GM12892 (cell line): ENCODE data around the gene ZNF263.

Experiments
- POLR2A ChIP-seq: IDR thresholded peaks from 2 replicates; pipeline ENCODE4 v1.6.1; 2011; ENCODE audit warnings: low read depth, low read length, control low read depth
- TAF1 ChIP-seq: IDR thresholded peaks from 2 replicates; pipeline ENCODE4 v1.6.1; 2011; ENCODE audit warnings: low read depth, mild to moderate bottlenecking, control low read depth, low read length, borderline replicate concordance

DNA sequence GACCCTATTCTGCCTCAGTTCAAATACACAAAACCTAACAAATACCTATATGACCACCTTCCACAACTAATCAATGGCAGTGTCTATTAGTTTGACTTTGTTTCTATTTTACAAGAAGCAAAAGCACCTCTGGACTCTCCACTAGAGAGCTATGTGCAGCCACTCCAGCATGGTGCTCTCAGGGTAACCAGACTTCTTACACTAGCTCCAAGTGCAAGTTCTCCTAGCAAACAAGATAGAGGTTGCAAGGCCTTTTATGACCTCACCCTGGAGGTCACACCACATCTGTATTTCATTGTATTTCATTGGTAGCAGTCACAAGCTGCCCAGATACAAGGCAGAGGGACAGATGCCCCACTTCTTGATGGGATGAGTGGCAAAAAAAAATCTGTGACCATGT, 8.3 kb upstream of the ZNF263 start:
- no peak for TF ChIP-seq POLR2A
- no peak for TF ChIP-seq TAF1
